ENCODE data around the gene PAM.

The PAM gene

GRCh38 chr5:102969641-102970040, 214.5 kb downstream of the PAM start:
- ATAC-seq: no peak
- no peak for TF ChIP-seq ZNF565 (CRISPR knock-in tag; conservative IDR thresholded peaks at IDR 0.05; ENCODE audit: low read depth)
- no peak for TF ChIP-seq TSHZ2 (CRISPR knock-in tag; IDR thresholded peaks at IDR 0.05)
- no peak for TF ChIP-seq GLIS3 (CRISPR knock-in tag; IDR thresholded peaks at IDR 0.05)
- TF ChIP-seq TOX (CRISPR knock-in tag; IDR thresholded peaks at IDR 0.05; ENCODE audit: borderline replicate concordance): no peak
- no peak for TF ChIP-seq POU6F1 (CRISPR knock-in tag; IDR thresholded peaks at IDR 0.05; ENCODE audit: borderline replicate concordance, low read depth)
- TF ChIP-seq ESRRG (CRISPR knock-in tag; IDR thresholded peaks at IDR 0.05): no peak
- TF ChIP-seq CSDC2 (CRISPR knock-in tag; IDR thresholded peaks at IDR 0.05): no peak
- TF ChIP-seq BACH2 (CRISPR knock-in tag; IDR thresholded peaks at IDR 0.05; ENCODE audit: borderline replicate concordance): no peak
- no peak for TF ChIP-seq CREB5 (CRISPR knock-in tag; IDR thresholded peaks at IDR 0.05; ENCODE audit: low read depth)
- no peak for TF ChIP-seq PATZ1 (CRISPR knock-in tag; IDR thresholded peaks at IDR 0.05; ENCODE audit: borderline replicate concordance)
- TF ChIP-seq ZFP3 (CRISPR knock-in tag; IDR thresholded peaks at IDR 0.05): no peak
- no peak for TF ChIP-seq SNAI2 (CRISPR knock-in tag; IDR thresholded peaks at IDR 0.05)
- TF ChIP-seq CSRNP3 (CRISPR knock-in tag; IDR thresholded peaks at IDR 0.05): no peak

- peak; percentile 86 for ATAC-seq
- TF ChIP-seq ZFP3 (CRISPR knock-in tag; IDR thresholded peaks at IDR 0.05) (no peak), ZNF565 (CRISPR knock-in tag; conservative IDR thresholded peaks at IDR 0.05; ENCODE audit: low read depth) (no peak), ZFP30 (CRISPR knock-in tag; IDR thresholded peaks at IDR 0.05) (no peak), PPARA (CRISPR knock-in tag; IDR thresholded peaks at IDR 0.05; ENCODE audit: borderline replicate concordance) (no peak), TSHZ2 (CRISPR knock-in tag; IDR thresholded peaks at IDR 0.05) (no peak), RARB (CRISPR knock-in tag; IDR thresholded peaks at IDR 0.05) (no peak), POU6F1 (CRISPR knock-in tag; IDR thresholded peaks at IDR 0.05; ENCODE audit: borderline replicate concordance, low read depth) (no peak), CSRNP3 (CRISPR knock-in tag; IDR thresholded peaks at IDR 0.05) (no peak), GLIS3 (CRISPR knock-in tag; IDR thresholded peaks at IDR 0.05) (no peak), SNAI2 (CRISPR knock-in tag; IDR thresholded peaks at IDR 0.05) (no peak), CREB5 (CRISPR knock-in tag; IDR thresholded peaks at IDR 0.05; ENCODE audit: low read depth) (no peak), PATZ1 (CRISPR knock-in tag; IDR thresholded peaks at IDR 0.05; ENCODE audit: borderline replicate concordance) (no peak), ZC3H10 (CRISPR knock-in tag; IDR thresholded peaks at IDR 0.05) (no peak), ISL1 (CRISPR knock-in tag; IDR thresholded peaks at IDR 0.05) (no peak), CSDC2 (CRISPR knock-in tag; IDR thresholded peaks at IDR 0.05) (no peak)
Measured at GRCh38 chr5:102971676-102972293, 216.7 kb downstream of the PAM start.

All from SK-N-SH treated with all-trans-retinoic acid at 6 μM for 48 hours (cell line).